ENCODE measurements around the gene RPS15. TPM values are rescaled to one million over a fixed set of nuclear protein-coding genes. Genes with fewer than 3 reads are reported as not detected.
"Not testable (repeated sequence)": the region's sequence is repeated elsewhere in the genome, so short reads cannot be mapped to it uniquely, and the experiment has no call there.

RPS15 gene
- total and polyA plus RNA-seq, 2 donors, result 507 to 3,233 TPM

- Histone ChIP-seq H3K27ac (ENCODE audit: low read depth) (no peak overlapping the region), H3K4me3 (ENCODE audit: low read depth, low read length) (no peak overlapping the region), H3K4me1 (ENCODE audit: insufficient read depth) (no peaks in the 10 kb centered on the region), H3K36me3 (ENCODE audit: insufficient read depth) (peaks cover 14% of the 10 kb centered on the region)
- DNase-seq (ENCODE audit: extremely low spot score), result no peak
- 91% methylated on average over 41 of the region's 41 CpGs for WGBS
Observed at GRCh38 chr19:1428738-1429391, 9.3 kb upstream of the RPS15 start.

GRCh38 chr19:1429750-1430149, 8.4 kb upstream of the RPS15 start:
- no peak for DNase-seq (ENCODE audit: extremely low spot score)
- no peak overlapping the region for H3K27ac ChIP-seq (ENCODE audit: low read depth)
- WGBS, result 53% methylated on average over 14 of the region's 14 CpGs
- H3K4me1 ChIP-seq (ENCODE audit: insufficient read depth), result no peaks in the 10 kb centered on the region
- no peak overlapping the region for H3K4me3 ChIP-seq (ENCODE audit: low read depth, low read length)
- peaks cover 15% of the 10 kb centered on the region for H3K36me3 ChIP-seq (ENCODE audit: insufficient read depth)

GRCh38 chr19:1430246-1430645, 8.0 kb upstream of the RPS15 start:
- H3K36me3 ChIP-seq (ENCODE audit: insufficient read depth), result peaks cover 15% of the 10 kb centered on the region

GRCh38 chr19:1431759-1432506, 6.3 kb upstream of the RPS15 start:
- Histone ChIP-seq H3K27ac (ENCODE audit: low read depth) (no peak overlapping the region), H3K36me3 (ENCODE audit: insufficient read depth) (peaks cover 15% of the 10 kb centered on the region), H3K4me1 (ENCODE audit: insufficient read depth) (no peaks in the 10 kb centered on the region), H3K4me3 (ENCODE audit: low read depth, low read length) (no peak overlapping the region)
- DNase-seq (ENCODE audit: extremely low spot score), result no peak
- 89% methylated on average over 24 of the region's 24 CpGs for WGBS

More at GRCh38 chr19:1430246-1430645, 8.0 kb upstream of the RPS15 start:
- Histone ChIP-seq H3K4me1 (ENCODE audit: insufficient read depth) (no peaks in the 10 kb centered on the region), H3K4me3 (ENCODE audit: low read depth, low read length) (no peak overlapping the region), H3K27ac (ENCODE audit: low read depth) (no peak overlapping the region)
- WGBS, result 86% methylated on average over 14 of the region's 14 CpGs
- no peak for DNase-seq (ENCODE audit: extremely low spot score)

GRCh38 chr19:1432507-1432887, 5.7 kb upstream of the RPS15 start:
- Histone ChIP-seq H3K36me3 (ENCODE audit: insufficient read depth) (peaks cover 15% of the 10 kb centered on the region), H3K4me3 (ENCODE audit: low read depth, low read length) (no peak overlapping the region), H3K4me1 (ENCODE audit: insufficient read depth) (no peaks in the 10 kb centered on the region), H3K27ac (ENCODE audit: low read depth) (no peak overlapping the region)
- 92% methylated on average over 16 of the region's 16 CpGs for WGBS
- DNase-seq (ENCODE audit: extremely low spot score), result no peak

- H3K4me3 ChIP-seq (ENCODE audit: low read depth, low read length), result no peak overlapping the region
- DNase-seq (ENCODE audit: extremely low spot score), result no peak
- H3K27ac ChIP-seq (ENCODE audit: low read depth), result no peak overlapping the region
- H3K36me3 ChIP-seq (ENCODE audit: insufficient read depth), result peaks cover 15% of the 10 kb centered on the region
- 87% methylated on average over 47 of the region's 47 CpGs for WGBS
- H3K4me1 ChIP-seq (ENCODE audit: insufficient read depth), result no peaks in the 10 kb centered on the region
Observed at GRCh38 chr19:1433119-1434039, 4.8 kb upstream of the RPS15 start.

GRCh38 chr19:1434040-1434366, 4.2 kb upstream of the RPS15 start:
- DNase-seq (ENCODE audit: extremely low spot score), result no peak
- Histone ChIP-seq H3K4me3 (ENCODE audit: low read depth, low read length) (no peak overlapping the region), H3K27ac (ENCODE audit: low read depth) (no peak overlapping the region), H3K36me3 (ENCODE audit: insufficient read depth) (peaks cover 12% of the 10 kb centered on the region), H3K4me1 (ENCODE audit: insufficient read depth) (no peaks in the 10 kb centered on the region)
- 91% methylated on average over 17 of the region's 17 CpGs for WGBS

- peaks cover 12% of the 10 kb centered on the region for H3K36me3 ChIP-seq (ENCODE audit: insufficient read depth)
- H3K4me1 ChIP-seq (ENCODE audit: insufficient read depth), result no peaks in the 10 kb centered on the region
- H3K27ac ChIP-seq (ENCODE audit: low read depth), result no peak overlapping the region
- DNase-seq (ENCODE audit: extremely low spot score), result no peak
- H3K4me3 ChIP-seq (ENCODE audit: low read depth, low read length), result no peak overlapping the region
- WGBS, result 85% methylated on average over 39 of the region's 39 CpGs
Observed at GRCh38 chr19:1434577-1435060, 3.6 kb upstream of the RPS15 start.

GRCh38 chr19:1435378-1435989, 2.7 kb upstream of the RPS15 start:
- WGBS, result 88% methylated on average over 21 of the region's 21 CpGs
- peaks cover 12% of the 10 kb centered on the region for H3K36me3 ChIP-seq (ENCODE audit: insufficient read depth)
- no peak overlapping the region for H3K4me3 ChIP-seq (ENCODE audit: low read depth, low read length)
- no peaks in the 10 kb centered on the region for H3K4me1 ChIP-seq (ENCODE audit: insufficient read depth)
- no peak overlapping the region for H3K27ac ChIP-seq (ENCODE audit: low read depth)
- no peak for DNase-seq (ENCODE audit: extremely low spot score)

GRCh38 chr19:1437609-1438008, 587 bp upstream of the RPS15 start:
- Histone ChIP-seq H3K27ac (ENCODE audit: low read depth) (no peak overlapping the region), H3K4me1 (ENCODE audit: insufficient read depth) (no peaks in the 10 kb centered on the region), H3K36me3 (ENCODE audit: insufficient read depth) (peaks cover 14% of the 10 kb centered on the region), H3K4me3 (ENCODE audit: low read depth, low read length) (no peak overlapping the region)
- WGBS, result 58% methylated on average over 8 of the region's 8 CpGs
- DNase-seq (ENCODE audit: extremely low spot score), result no peak

GRCh38 chr19:1438933-1439354, 748 bp downstream of the RPS15 start:
- no peaks in the 10 kb centered on the region for H3K4me1 ChIP-seq (ENCODE audit: insufficient read depth)
- no peak overlapping the region for H3K27ac ChIP-seq (ENCODE audit: low read depth)
- H3K4me3 ChIP-seq (ENCODE audit: low read depth, low read length), result peak overlapping the region; percentile 95
- H3K36me3 ChIP-seq (ENCODE audit: insufficient read depth), result peaks cover 4% of the 10 kb centered on the region
- no peak for DNase-seq (ENCODE audit: extremely low spot score)
- WGBS, result 1% methylated on average over 26 of the region's 26 CpGs

- 82% methylated on average over 57 of the region's 57 CpGs for WGBS
- not testable (repeated sequence) for DNase-seq (ENCODE audit: extremely low spot score); H3K36me3 ChIP-seq (ENCODE audit: insufficient read depth); H3K4me1 ChIP-seq (ENCODE audit: insufficient read depth); H3K4me3 ChIP-seq (ENCODE audit: low read depth, low read length); H3K27ac ChIP-seq (ENCODE audit: low read depth)
Observed at GRCh38 chr19:1439525-1440417, 1.6 kb downstream of the RPS15 start.
